Right ventricle myocardium inferior (tissue), 1 donor: ENCODE data around the gene SCNN1G. TPM values are rescaled to one million over a fixed set of nuclear protein-coding genes. Genes with fewer than 3 reads are reported as not detected.

ENCODE experiments used
- ATAC-seq: fragments of 200-7000 bp; cut with Tn5 transposase; one replicate; pipeline ENCODE4 v1.9.1; 2020; ENCODE audit warnings: mild to moderate bottlenecking, moderate library complexity
- DNase-seq: peaks from one replicate; pipeline ENCODE4 v3.0.0; 2021; ENCODE audit errors: missing footprints
- intact Hi-C: fragments of 100-400 bp; cut with DNase I; formaldehyde crosslinking; loops from one replicate; pipeline ENCODE4 v1.11.0; 2022
- total RNA-seq: library from RNA; stranded (reverse); fragmentation: NEBNext Ultra II Directional; extraction: Animal tissue kit (Norgen Biotek cat#: 25700); gene quantifications from one replicate; pipeline ENCODE4 v1.2.1, GENCODE V29; 2021
- donor health status: DM: no; HTN: yes; CAD: no; lungs with severe emphysema.

SCNN1G gene
- total RNA-seq, 1 donor from 2014 or later: 0.30 TPM

DNA sequence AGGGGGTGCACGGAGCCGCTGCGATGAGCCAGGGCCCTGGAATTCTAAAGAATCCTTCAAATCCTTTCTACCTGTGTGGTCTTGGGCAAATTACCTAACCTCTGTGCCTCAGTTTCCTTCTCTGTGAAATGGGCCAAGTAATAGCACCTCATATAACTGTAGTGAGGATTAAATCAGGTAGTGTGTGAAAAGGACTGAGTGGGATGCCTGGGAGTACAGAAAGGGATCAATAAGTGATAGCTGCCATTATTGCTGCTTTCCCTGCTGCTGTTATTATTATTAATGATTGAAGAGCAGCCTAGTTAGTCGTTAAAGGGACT lies 958 bp downstream of the SCNN1G start:
- DNase-seq (no peak), ATAC-seq (no peak)
- intact Hi-C loops: no loop called here

DNA sequence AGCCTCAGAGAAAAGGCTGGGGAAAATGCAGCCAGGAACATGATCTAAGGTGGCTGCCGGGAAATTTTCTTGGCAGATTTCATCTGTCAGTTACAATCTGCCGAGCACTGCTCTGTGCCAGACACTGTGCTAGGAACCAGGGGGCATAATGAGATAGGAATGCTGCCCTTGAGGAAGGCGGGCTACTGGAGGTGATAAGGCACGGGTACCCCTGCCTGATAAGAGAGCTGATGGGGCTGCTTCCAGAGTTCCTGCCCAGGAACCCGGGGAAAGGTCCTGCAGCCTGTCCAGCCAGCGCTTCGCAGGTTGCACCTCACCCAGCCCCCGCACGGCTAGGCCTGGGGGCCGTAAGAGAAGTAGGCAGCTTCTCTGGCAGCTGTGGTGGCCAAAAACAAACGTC lies 3.1 kb downstream of the SCNN1G start:
- intact Hi-C loops: loop anchor here (2.0 to 5.0 kb wide), 2 partner anchors 57 to 213 kb away; no protein-coding TSS in a partner anchor
- ATAC-seq (peak; percentile 60), DNase-seq (no peak)

DNA sequence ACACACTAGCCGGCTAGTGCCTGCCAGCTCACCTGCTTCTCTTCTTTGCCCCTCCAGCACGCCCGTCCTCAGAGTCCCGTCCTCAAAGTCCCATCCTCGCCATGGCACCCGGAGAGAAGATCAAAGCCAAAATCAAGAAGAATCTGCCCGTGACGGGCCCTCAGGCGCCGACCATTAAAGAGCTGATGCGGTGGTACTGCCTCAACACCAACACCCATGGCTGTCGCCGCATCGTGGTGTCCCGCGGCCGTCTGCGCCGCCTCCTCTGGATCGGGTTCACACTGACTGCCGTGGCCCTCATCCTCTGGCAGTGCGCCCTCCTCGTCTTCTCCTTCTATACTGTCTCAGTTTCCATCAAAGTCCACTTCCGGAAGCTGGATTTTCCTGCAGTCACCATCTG lies 3.6 kb downstream of the SCNN1G start:
- ATAC-seq: no peak
- intact Hi-C loops: loop anchor here (5.0 kb wide), 1 partner anchor 56 kb away; no protein-coding TSS in a partner anchor
- no peak for DNase-seq

DNA sequence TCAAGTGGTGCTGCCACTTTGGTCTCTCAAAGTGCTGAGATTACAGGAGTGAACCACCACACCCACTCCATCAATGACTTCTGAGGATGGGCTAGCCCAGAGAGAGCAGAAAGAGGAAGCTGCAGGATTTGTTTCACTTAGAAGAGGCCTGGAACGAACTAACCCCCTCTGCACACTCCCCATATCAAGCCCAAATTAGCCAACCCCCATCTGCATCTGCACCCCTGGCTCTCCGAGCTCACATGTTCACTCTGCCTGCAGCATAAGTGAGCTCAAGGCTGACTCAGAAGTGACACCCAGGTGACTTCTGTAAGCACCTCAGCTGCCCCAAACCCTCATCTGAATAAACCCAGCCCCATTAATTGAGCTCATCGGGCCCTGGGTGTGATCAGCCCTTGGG lies 4.8 kb downstream of the SCNN1G start:
- intact Hi-C loops: loop anchor here (5.0 kb wide), 1 partner anchor 55 kb away; no protein-coding TSS in a partner anchor
- DNase-seq (no peak), ATAC-seq (no peak)

DNA sequence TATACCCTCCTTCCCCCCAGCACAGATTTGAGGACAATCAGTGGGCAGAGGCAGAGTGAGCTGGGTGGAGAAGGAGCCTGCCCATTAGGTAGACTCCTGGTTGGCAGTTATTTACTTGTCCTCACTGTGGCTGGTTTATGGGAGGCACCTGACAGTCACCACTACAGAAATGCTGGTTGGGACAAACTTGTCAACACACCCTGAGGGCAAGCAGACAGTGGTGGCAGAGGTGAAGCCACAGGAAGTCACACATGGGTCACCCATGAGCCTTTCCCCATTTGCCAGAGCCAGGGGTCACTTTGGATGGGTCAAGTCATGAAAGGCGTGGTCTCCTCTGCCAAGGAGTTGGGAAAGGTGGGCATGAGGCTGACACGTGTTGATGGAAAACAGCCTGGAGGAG lies 6.4 kb downstream of the SCNN1G start:
- intact Hi-C loops: loop anchor here (5.0 kb wide), 1 partner anchor 53 kb away; no protein-coding TSS in a partner anchor
- no peak for ATAC-seq
- no peak for DNase-seq

DNA sequence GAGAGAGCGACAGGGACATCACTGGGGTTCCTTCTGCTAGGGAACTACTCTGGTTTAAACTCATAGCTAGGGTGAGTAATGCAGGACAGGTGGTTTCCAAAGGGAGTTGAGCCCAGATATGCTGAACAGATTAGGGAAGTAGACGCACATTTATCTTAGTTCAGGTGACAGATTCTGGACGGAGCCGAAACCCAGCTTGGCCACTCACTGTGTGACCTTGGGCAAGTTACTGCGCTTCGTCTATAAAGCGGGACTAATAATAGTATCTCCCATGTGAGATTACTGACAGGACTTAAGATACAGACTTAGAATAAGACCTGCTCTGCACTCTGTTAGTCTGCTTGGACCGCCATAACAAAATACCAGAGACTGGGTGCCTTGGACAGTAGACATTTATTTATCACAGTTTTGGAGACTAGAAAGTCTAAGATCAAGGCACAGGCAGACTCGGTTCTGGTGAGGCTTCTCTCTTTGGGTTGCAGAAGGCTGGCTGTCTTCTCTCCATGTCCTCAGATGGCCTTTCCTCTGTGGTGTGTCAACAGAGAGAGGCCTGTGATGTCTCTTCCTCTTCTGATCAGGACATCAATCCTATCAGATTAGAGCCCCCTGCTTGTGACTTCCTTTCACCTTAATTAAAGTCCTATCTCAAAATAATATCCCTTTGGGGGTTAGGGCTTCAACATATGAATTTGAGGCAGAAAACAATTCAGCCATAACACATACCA lies 12.1 kb downstream of the SCNN1G start:
- ATAC-seq (peak; percentile 59), DNase-seq (no peak)
- intact Hi-C loops: no loop called here

DNA sequence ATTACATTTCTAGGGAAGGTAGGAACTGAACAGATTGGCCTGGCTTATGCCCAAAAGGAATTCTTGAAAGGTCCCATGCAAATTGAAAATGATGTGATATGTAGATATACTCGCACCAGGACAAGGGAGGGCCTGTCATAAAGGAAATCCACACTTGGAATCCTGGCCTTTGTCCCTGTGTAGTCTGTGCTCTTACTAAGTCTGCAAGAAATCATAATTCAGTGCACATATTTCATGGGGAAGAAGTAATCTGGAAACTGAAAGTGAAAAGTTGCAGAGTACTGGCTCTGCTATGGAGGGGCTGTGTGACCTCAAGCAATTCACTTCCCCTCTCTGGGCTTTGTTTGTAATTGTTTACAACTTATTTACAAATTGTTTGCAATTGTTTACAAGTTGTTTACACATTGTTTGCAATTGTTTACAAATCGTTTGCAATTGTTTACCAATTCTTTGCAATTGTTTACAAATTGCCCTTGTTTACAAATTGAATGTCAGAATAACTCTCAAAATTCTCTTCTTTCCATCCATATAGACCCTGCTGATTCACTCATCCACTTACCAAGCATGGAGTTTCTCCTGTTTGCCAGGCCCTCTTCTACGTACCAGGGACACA lies 12.9 kb downstream of the SCNN1G start:
- intact Hi-C loops: no loop called here
- DNase-seq: no peak
- peak; percentile 58 for ATAC-seq

DNA sequence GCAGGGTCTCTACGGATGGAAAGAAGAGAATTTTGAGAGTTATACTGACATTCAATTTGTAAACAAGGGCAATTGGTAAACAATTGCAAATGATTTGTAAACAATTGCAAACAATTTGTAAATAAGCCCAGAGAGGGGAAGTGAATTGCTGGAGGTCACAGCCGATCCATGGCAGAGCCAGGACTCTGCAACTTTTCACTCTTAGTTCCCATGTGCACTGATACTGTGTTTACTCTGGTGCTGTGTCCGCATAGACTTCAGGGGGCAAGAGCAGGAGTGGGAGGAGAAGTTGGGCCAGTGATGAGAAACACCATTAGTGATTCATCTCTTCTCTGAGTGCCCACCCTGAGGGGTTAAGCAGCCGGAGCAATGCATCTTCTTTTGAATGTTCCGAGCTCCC lies 14.0 kb downstream of the SCNN1G start:
- intact Hi-C loops: no loop called here
- ATAC-seq: no peak
- no peak for DNase-seq

DNA sequence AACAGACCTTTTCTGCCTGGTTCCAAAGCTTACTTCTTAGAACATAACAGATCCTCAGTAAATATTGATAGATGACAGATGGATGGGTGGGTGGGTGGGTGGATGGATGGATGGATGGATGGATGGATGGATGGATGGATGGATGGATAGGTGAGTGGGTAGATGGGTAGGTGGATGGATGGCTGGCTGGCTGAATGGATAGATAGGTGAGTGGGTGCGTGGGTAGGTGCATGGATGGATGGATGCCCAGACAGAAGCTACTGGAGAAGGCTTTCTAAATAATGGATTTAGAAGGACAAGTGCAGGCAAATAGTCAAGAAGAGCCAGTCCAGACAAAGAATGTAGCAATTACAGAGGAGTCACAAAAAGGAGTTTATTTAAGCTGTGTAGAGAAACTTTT lies 19.6 kb downstream of the SCNN1G start:
- no peak for ATAC-seq
- intact Hi-C loops: no loop called here
- no peak for DNase-seq

DNA sequence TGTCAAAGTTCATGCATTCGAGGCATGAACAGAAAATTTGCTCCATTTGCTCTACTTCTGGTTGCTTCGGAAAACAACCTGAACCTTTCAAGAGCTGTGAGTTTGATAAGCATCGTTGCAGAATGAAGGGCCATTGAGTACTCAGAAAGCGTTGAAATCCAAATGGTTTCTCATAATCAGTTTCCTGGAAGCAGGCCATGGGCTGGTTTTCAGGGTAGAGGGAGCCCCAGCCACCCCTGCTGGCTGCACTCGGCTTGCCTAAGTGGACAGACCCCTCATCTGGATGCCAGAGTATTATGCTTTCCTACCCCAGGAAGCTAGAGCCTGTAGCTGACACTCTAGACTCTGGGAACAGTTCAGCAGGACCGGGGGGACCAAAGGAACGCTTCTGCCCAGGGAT lies 24.4 kb downstream of the SCNN1G start:
- no peak for DNase-seq
- ATAC-seq: no peak
- intact Hi-C loops: no loop called here

DNA sequence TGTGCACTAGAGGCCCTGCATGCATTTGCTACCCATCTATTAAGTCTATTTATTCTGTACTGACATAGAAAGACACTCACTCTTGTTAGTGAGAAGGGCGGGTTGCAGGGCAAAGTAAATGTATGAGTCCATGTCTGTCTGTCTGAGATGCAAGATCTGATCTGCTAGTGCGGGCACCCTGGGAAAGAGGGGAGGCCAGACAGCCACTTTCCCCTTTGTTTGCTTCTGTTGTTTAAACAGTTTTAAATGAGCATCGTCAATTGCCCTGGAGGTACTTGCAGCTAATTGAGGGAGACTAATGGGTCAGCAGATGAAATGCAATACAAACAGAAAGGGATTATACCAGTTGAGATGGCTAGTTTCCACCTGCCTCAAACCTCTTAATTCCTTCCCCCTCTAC lies 24.9 kb downstream of the SCNN1G start:
- DNase-seq: no peak
- intact Hi-C loops: no loop called here
- no peak for ATAC-seq

DNA sequence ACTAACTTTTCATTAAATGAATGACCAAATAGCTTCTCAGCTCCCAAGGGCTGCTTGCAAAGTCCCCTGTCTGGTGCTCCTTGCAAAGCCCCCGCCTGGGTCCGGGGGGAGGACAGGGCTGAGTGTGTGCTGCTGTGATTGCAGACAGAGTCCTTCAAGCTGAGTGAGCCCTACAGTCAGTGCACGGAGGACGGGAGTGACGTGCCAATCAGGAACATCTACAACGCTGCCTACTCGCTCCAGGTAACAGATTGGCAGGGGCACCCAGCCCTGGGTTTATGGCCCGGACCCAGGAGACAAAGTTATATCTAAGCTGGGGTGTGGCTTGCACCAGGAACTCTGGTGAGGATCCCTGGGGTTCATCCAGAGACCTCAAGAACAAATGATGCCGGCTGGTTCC lies 27.1 kb downstream of the SCNN1G start:
- ATAC-seq (no peak), DNase-seq (no peak)
- intact Hi-C loops: no loop called here

DNA sequence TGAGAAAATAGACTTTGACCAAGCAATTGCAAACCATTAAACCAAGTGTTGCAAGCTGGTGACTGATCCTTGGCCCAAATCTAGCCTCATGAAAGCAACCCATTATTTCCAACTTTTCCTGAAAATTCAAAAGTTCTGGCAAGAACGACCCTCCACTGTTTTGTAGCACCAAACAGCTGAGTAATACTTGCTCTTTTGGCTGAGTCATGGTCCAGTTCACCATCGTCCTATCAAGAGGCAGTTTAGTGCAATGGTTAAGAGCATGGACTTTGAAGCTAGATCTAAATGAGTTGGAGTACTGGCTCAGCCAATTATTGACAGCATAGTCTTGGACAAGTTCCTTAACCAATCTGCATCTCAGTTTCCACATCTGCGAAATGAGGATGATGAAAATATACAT lies 31.3 kb downstream of the SCNN1G start:
- intact Hi-C loops: no loop called here
- ATAC-seq (no peak), DNase-seq (no peak)

DNA sequence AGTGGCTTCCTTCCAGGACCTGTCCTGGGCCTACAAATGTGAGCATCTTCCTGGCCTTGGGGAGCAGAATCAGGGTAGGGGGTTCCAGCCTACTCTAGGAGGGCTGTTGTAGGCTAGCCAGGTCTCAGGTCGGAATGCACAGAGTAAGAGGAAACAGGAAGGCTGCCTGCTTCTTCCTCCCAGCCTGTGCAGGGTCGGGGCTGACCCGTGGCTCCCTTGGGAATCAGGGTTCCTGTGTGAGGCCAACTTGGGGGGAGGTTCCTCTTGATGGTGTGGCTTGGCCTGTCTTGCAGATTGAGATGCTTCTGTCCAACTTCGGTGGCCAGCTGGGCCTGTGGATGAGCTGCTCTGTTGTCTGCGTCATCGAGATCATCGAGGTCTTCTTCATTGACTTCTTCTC lies 32.3 kb downstream of the SCNN1G start:
- intact Hi-C loops: no loop called here
- DNase-seq: no peak
- ATAC-seq: no peak

DNA sequence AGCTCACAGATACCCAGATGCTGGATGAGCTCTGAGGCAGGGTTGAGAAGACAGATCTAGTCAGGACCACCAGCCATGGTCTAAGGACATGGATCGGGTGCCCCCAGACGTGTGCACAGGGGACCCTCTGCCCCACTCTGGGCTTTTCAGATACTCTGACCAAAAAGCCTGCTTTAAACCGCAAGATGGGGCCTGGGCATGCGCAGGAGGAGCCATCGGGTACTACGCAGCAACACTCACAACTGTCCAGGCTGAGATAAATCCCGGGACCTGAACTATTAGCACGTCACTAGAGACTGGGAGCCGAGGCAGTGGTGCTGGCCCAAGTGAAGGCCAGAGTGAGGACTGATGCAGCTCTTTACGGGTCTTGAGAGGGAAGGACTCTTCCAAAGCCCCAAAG lies 32.9 kb downstream of the SCNN1G start:
- ATAC-seq: no peak
- intact Hi-C loops: no loop called here
- DNase-seq: no peak

DNA sequence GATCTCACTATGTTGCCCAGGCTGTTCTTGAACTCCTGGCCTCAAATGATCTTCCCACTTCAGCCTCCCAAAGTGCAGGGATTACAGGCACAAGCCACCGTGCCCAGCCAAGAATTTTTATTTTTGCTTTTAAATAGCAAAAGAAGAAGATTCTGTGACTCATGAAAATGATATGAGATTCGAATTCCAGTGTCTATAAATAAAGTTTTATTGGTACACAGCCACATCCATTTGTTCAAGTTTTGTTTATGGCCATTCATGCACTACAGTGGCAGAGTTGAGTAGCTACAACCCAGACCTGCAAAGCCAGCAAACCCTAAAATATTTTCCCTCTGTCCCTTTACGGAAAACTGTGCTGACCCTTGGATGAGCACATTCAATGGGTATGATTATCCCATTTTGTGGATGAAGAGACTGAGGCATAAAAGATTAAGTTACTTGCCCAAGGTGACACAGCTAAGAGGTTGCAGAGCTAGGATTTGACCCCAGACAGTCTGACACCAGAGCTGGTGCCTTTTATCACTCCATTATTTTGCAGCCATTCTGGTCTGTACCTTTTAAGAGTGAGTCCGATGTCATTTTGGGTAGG lies 34.2 kb downstream of the SCNN1G start:
- intact Hi-C loops: no loop called here
- ATAC-seq (no peak), DNase-seq (no peak)

DNA sequence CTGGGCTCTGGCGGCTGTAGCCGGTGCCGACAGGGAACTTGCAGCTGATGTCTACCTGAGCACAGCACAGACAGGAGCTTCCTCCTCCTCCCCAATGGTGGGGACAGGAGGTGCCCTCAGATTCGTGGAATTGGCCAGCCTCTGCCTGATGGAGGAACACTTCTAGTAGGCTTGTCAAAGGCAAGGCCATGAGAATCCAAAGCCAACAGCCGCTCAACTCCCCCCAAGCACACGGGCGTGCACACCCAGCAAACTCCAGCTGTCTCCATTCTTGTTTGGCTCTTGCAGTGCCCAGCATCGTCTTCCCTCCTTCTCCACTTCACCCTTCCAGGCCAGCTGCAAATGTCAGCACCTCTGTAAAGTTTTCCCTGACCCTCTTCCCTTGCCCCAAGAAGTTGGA lies 35.1 kb downstream of the SCNN1G start:
- no peak for ATAC-seq
- no peak for DNase-seq
- intact Hi-C loops: no loop called here

DNA sequence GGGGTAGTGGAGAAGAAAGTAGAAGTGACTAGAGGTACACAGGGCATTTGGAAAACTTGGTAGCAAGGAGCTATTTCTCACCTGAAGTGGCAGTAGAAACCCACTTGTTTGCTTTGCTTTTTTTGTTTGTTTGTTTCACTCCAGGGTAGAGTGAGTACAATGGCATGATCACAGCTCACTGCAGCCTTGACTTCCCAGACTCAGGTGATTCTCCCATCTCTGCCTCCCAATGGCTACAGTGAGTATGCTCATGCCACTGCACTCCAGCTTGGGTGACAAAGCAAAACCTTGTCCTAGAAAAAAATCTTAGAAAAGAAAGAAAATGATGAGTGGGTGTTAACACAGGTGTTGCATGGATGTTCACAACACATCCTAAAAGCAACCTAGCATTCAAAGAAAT lies 40.4 kb downstream of the SCNN1G start:
- intact Hi-C loops: no loop called here
- no peak for ATAC-seq
- no peak for DNase-seq

DNA sequence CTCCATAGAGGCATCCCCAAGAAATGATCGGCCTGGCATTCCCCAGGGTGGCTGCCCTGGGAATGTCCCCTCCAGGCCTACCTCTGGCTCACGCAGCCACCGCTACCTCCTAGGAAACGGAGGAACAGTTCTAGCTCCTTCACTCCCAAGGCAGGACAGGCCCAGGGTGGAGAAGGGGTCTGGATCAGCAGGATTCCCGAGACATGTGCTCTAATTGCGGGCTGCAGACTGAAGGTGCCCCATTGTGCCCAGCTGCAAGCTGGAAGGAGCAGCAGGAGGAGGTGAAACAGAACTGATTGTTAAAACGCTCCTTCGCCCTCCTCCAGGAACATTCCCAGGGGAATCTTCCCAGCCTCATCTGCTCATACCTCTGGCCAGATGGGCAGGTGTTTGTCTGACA lies 40.8 kb downstream of the SCNN1G start:
- DNase-seq (no peak), ATAC-seq (no peak)
- intact Hi-C loops: no loop called here

DNA sequence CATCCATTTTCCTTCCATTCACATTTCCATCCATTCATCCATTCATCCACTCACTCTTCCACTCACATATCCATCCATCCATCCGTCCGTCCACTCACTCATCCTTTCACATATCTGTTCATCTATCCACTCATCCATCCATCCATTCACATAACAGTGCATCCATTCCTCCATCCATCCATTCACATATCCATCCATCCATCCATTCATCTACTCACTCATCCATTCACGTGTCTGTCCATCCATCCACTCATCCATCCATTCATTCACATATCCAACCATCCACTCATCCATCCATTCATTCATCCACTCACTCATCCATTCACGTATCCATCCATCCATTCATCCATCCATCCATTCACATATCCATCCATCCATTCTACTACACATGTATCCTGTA lies 42.6 kb downstream of the SCNN1G start:
- intact Hi-C loops: no loop called here
- DNase-seq (no peak), ATAC-seq (no peak)

DNA sequence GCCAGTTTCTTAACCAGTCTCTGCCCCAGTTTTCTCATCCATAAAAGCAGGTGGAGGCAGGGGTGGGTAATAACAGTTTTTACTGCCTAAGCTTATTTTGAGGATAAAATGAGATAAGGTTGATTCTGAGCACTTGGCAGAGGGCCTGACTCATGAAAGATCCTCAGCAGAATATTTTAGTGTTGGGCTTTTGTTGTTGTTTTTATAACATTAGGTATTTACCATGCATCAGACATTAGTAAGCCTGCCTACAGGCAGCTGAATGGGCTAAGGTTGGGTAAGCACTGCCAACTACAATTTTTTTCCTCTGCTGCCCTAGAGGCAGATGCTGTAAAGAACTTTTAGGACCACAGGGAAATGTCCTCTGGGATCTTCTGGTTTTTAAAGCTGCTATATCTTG lies 43.1 kb downstream of the SCNN1G start:
- intact Hi-C loops: no loop called here
- no peak for DNase-seq
- no peak for ATAC-seq
